HG03103 (cell line): ENCODE results near the gene NANS.
"Not testable (repeated sequence)": the region's sequence is repeated elsewhere in the genome, so short reads cannot be mapped to it uniquely, and the experiment has no call there.

Experiments used
- ATAC-seq: cut with Tn5 transposase; IDR thresholded peaks from one replicate; pipeline ENCODE4 v1.9.1; 2021; ENCODE audit warnings: low read depth; ENCODE audit not compliant: unreplicated experiment

Gene NANS, protein sequence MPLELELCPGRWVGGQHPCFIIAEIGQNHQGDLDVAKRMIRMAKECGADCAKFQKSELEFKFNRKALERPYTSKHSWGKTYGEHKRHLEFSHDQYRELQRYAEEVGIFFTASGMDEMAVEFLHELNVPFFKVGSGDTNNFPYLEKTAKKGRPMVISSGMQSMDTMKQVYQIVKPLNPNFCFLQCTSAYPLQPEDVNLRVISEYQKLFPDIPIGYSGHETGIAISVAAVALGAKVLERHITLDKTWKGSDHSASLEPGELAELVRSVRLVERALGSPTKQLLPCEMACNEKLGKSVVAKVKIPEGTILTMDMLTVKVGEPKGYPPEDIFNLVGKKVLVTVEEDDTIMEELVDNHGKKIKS

DNA sequence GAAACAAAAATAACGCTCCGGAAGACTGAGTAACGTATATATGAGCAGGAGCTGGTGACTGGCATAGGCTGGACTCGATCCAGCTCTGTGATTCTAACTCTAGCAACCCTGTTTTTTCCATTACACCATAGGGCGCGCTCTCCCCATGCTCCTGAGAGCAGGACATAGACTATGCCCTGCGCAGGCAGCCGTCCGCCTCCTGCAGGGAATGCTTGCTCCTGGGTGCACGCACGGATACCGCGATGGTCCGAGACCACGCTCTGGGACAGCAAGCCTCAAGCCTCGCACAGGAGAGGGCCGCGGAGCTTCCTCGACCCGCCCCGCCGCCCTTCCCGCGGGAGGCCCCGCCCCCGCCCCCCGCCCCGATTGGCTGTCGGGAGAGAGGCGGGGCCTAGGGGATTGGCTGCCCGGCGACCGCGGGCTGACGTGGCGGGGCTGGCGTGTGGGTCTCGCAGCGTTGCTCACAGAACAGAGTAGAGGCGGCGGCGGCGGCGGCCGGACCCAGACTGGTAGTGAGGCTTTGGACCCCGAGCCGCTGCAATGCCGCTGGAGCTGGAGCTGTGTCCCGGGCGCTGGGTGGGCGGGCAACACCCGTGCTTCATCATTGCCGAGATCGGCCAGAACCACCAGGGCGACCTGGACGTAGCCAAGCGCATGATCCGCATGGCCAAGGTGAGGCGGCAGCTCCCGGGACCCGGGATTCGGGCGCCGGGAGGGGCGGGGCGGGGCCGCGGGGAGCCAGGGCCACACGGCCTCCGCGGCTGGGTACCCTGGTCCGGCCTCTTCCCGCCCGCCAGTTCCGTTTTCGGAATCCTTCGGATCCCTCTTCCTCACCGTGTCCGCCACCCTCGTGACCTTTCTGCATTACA is at the start of gene NANS:
Gene NANS, plus strand, starts transcription at position 464 of the 869 bp plus-strand sequence. Its CDS starts 77 bp downstream, at position 541.
- ATAC-seq: peak; percentile 95

DNA sequence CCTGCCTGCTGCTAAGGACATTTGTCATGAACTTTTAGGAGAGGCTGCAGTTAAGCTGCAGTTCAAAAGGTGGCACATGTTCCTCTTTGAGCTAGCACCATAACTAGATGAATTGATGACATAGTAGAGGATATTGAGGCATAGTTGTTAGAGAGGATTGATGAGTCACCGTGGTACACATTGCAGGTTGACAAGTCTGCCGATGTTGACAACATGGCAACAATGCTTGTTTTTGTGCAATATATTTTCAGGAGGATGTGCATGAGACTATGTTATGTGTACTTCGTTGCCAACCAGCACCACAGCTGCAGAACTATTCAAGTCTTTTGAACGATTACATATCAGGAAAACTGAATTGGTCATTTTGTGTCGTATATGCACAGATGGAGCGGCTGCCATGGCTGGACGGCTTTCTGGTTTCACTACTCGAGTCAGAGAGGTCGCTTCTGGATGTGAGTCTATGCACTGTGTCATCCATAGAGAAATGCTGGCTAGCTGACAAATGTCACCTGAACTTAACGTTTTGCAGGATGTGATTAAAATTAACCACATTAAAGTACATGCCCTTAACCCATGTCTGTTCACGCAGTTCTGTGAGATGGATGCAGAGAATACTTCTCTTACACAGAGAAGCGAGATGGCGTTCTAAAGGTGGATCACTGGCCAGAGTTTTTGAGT is 49.1 kb upstream of the NANS start:
- ATAC-seq: no peak

DNA sequence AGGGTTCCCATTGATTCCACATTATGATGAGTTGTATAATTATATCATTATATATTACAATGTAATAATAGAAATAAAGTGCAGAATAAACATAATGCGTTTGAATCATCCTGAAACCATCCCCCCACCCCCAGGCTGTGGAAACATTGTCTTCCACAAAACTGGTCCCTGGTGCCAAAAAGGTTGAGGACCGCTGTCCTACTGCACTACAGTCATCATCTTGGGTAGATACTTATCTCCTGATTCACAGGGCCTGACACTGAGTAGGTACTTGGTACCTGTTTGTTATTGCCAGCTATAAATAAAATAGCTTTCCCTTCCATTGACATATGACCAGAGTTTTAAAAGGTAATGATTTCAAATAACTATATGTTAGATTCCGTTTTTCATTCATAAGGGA is 47.8 kb upstream of the NANS start:
- ATAC-seq: no peak

DNA sequence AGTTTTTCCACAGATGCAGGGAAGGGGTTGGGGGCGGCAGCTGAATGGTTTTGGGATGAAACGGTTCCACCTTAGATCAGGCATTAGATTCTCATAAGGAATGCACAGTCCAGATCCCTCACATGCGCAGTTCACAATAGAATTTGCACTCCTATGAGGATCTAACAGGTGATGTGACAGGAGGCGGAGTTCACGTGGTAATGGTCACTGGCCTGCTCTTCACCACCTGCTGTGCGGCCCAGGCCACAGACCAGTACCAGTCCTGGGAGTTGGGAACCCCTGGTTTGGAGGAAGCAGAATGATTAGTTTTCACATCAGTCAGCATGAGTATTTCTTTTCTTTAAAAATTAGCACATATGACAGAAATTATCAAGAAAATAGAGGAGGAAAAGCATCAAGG is 47.1 kb upstream of the NANS start:
- ATAC-seq: no peak

DNA sequence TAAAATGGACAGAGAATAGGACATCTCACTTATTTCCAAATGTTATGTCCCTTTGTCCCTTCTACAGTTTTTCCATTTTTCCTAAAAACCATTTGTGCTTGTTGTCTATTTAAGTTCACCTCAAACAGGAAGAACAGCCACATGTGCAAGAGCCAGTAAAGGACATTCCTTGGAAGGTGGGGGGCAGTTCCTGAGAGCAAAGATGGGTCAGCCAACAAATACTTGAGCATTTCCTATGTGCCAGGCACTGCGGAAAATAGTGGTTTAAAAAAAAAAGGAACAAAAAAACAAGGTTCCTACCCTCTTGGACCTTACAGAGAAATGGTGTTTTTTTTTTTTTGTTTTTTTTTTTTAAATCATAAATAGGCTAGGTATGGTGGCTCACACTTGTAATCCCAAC is 46.6 kb upstream of the NANS start:
- ATAC-seq: no peak

DNA sequence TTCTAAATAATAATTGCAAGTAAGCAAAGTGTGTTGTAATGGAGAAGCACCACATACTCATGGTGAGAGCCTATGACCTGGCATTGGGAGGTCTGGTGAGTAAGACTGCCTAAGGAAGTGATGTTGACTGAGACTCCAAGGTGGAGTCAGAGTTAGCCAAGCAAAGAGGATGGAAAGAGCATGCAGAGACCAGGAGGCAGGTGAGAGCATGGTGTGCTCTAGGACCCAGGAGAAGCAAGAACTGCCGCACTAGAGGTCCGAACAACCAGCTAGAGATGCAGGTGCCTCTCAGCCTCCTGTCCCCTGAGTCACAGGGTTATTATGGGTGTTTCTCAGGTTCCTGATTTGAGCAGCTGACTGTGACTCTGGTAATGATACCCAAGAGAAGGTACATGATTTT is 46.1 kb upstream of the NANS start:
- ATAC-seq: peak; percentile 58

DNA sequence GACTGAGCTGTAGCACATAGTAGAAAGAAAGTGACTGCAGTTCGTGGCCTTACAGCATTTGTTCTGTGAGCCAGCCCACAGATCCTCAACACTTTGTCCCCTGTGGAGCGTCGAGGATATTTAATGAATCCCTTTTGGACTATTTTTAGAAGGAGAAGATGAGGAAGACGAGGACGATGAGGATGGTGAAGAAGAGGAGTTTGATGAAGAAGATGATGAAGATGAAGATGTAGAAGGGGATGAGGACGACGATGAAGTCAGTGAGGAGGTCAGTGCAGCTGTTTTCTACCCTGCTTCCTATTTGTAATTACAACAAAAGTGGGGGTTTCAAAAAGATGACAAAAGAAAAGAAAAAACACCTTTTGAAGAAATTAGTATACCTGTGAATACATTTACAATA is 45.4 kb upstream of the NANS start:
- no peak for ATAC-seq

DNA sequence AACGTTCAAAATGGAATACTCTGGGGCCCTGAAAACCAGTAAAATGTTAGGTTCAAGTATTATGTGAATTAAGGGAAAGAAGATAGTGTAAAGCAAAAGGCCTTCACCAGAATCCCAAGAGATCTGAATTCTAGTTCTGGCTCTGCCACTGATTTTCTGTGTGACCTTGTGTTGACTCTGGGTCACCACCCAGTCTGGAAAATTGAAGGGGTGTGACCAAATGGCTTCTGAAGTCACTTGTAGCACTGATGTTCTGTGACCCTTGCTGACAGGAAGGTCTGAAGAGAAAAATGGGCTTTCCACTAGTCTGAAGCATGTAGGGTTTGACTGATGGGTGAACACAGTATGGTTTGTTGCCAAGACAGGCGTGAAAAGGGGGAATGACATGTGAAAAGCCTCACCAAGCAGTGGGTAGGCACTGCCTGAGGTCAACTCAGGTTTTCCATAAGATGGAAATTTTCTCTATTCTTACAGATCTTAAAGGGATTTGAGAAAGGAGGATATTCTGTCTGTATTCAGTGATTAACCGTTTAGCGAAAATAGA is 40.3 kb upstream of the NANS start:
- no peak for ATAC-seq

DNA sequence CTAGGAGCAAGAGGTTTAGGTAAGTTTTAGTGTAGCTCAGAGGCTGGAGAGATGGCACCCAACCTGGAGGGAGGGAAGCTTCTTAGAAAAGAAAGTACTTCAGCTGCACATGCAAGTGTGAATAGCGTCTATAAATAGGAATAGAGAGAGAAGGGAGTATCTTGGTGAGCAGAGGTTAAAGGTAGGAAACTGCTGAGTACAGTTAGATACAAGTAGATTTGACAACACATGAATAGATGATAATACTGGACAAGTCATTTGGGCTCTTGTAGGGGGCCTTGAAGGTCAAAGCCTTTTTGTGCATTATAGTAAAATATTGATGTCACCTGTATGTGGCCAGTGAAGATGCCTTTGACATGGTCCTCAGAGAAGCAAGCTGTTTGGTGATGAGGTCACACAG is 39.2 kb upstream of the NANS start:
- ATAC-seq: no peak

DNA sequence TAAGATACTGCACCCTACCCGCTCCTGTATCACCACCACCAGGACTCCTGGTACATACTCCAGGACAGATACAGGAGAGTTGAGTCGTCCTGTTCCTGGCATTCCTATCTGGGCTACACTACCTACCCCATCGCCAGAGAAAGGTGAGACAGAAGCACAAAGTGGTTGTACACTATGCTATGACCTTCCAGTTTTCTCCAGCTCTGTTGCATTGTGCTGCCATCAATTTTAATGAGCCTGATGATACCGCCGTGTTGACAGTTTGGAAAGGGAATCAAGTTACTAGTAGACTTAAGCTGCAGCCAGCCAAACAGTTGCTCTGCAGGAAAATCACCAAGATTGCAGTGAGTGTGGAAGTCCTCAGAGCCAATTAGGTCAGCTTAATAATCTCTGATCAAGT is 38.2 kb upstream of the NANS start:
- no peak for ATAC-seq

DNA sequence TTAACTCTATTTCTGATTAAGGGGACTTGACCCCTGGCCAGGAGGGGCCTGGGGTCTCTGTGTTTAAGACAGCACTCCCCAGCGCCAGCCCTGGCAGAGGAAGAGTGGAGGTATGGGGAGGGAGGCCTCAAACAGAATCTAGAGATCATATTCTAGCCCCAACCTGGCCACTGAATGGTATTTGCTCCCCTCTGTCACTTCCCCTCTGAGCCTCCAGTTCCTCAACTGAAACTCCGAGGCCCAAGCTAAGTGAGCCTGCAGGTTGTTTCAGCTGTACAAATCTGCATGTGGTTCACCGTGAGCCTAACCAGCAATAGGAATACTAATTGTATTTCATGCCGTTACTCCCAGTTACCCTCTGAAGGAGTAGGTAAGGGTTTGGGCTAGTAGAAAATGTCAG is 37.4 kb upstream of the NANS start:
- no peak for ATAC-seq

DNA sequence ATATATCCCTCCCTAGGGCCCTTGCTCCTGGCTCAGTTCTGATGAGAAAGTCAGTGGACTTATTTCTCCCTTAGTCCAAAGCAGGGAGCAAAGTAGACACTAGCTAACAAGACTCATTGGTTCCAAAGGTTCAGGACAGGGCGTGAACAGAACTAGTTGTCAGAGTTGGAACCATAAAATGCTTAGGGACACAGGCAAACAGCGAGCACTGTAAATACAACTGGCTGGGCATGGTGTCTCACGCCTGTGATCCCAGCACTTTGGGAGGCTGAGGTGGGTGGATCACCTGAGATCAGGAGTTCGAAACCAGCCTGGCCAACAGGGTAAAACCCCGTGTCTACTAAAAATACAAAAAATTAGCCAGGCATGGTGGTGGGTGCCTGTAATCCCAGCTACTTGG is 36.7 kb upstream of the NANS start:
- ATAC-seq: not testable (repeated sequence)

DNA sequence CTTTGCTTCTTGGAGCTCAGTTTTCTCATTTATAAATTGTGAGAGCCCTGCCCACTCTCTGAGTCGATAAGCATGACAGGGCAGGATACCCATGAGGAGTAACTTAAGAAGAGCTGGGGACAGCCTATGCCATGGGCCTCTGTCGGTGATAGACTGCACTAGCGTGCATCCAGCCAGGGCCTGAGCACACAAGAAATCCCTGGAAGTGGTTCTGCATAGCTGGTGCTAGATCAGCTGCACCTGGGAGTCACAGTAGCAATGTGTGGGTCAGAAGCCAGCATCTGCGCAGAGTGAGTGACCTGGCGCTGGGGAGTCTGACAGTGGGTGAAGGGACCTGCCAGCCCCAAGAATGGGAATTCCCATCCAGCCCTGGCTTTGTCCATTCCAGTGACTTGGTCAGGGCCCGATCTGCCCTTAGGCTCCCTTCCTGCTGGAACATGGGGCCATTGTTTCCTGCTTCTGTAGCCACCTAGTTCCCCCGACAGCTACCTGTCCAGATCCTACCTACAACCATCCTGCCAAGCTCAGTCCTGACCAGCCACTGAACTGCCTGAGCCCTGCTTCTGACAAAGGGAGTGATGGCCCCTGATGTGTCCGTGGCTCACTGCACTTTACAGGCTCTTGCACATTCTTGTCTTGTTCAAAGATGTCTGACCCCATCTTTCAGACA is 35.9 kb upstream of the NANS start:
- no peak for ATAC-seq

DNA sequence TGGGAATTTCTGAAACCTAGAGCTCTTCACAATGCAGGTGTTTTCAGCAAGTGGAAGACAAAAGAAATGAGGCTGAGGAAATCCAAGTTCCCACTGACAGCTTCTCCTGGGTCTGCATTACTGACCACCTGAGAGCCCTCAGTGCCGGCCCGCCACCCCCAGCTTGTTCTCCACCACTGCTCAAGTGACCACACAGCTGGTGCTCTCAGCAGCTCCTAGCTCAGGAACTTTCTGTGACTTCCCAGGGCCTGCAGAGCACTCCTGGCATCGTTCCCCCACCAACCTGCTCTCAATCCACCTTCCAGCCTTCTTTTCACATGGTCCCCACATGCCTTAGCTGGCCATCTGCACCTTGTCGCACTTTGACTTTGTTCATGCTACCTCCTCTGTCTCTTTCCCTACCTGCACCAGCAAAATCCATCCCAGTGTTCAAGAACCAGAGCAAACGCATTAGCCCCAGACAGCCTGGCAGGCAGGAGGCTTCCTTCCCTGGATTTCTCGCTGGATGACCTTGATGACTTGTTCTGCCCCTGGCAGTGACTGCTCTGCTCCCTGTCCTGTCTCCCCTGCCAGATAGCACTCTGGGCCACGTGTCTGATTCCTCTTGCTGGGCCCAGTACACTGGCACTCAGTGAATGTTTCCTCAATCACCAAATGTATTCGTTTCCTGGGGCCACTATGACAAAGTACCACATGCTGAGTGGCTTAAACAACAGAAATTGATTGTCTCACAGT is 35.1 kb upstream of the NANS start:
- no peak for ATAC-seq

DNA sequence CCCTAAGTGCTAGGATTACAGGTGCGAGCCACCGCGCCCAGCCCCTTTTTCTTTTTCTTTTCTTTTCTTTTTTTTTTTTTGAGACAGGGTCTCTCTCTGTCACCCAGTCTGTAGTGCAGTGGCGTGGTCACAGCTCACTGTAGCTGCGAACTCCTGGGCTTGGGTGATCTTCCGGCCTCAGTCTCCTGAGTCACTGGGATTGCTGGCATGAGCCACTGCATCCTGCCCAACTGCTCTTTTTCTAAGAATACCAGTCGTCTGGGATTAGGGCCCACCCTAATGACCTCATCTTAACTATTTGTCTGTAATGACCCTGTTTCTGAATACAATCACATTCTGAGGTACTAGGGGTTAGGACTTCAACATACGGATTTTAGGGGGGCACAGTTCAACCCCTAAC is 34.1 kb upstream of the NANS start:
- no peak for ATAC-seq

DNA sequence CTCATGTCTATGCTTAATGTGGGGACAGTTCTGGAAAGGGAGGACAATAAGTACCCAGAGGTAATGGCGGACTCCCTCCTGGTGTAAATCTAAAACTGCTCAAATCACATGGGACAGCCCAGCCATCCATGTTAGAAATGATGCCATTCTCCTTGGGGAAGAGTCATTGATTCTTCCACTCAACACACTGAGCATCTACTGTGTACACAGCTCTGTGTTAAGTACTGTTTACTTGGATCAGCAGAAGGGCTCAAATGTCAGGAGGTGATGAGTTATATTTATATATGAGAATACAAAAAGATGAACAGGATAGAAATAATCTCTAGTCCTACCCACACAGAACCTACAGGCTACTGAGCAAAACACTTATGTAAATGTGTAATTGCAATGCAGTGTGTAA is 31.8 kb upstream of the NANS start:
- ATAC-seq: no peak

DNA sequence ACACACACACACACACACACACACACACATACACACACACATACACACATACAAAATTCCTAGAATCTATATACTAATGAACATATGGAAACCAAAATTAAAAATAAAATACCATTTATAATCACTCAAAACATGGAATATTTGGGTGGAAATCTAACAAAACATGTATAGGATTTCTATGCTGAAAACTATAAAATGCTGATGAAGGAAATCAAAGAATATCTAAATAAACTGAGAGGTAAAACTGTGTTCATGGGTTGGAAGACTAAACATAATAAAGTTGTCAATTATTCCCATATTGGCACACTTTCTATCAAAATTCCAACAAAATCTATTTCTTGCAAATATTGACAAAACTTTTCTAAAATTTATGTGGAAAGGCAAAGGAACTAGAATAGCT is 25.4 kb upstream of the NANS start:
- no peak for ATAC-seq

DNA sequence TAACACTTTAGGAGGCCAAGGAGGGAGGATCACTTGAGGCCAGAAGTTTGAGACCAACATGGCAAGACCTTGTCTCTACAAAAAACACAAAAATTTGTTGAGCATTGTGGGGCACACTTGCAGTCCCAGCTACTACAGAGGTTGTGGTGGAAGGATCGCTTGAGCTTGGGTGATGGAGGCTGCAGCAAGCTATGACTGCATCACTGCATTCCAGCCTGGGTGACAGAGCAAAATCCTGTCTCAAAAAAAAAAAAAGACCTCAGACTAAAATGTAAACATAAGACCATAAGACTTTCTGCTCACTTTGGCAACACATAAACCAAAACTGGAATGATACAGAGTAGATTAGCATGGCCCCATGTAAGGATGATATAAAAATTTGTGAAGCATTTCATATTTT is 24.6 kb upstream of the NANS start:
- no peak for ATAC-seq

DNA sequence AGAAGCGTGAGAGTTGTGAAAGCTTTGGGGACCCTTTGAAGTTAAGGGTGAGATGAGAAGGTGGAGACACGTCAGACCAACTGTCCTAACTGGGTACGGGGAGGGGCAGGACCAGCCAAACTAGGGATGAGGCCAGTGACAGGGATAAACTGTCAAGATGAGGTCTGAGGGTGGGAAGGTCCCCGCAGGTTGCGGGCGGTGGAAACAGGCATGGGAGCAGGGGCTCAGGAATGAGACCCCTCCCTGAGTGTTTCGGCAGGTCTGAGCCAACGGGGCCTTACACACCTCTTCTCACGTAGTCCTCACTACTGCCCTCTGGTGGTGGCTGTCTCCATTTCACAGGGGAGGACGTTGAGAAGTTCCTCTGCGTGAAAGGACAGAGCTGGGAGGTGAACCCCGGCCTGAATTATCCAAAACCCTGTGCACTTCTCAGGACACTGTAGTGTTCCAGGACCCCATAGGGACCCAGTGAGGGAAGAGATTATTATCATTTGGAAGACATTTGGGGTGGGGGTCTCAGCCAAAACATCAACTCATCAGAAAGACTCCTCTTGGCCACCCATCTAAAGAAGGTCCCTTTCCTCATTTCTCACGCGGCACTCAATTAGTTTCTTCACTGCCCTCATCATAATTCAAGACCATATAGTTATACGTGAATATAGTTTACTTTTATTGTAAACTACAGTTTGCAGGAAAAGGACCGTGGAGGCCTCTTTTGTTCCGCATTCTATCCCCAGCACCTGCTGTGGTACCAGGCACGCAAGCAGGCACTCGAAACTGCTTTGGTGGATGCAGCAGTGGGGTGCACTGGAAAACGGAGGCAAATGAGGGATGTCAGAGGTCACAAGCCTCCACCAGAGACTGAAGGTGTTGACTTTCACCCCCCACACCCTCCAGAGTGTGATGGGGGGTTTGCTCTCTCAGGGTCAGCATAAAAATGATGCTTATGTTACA is 21.7 kb upstream of the NANS start:
- ATAC-seq: peak; percentile 42
